Measurements from ENCODE around the gene ZNF268. TPM values are rescaled to one million over a fixed set of nuclear protein-coding genes. Genes with fewer than 3 reads are reported as not detected.

ZNF268 gene
- total RNA-seq, 1 donor from 2014 or later: 54.2 TPM

- no peaks in the 10 kb centered on the region for H4K20me1 ChIP-seq (ENCODE audit: low read depth)
- no peaks in the 10 kb centered on the region for H3K36me3 ChIP-seq
- no peak overlapping the region for H3K4me3 ChIP-seq
- H3K4me1 ChIP-seq: no peaks in the 10 kb centered on the region
- H3F3A ChIP-seq (ENCODE audit: low read depth): no peaks in the 10 kb centered on the region
- peaks cover 7% of the 10 kb centered on the region for H3K9me3 ChIP-seq (ENCODE audit: low read depth)
- no peak overlapping the region for H3K9ac ChIP-seq
- H3K4me3 Mint-ChIP-seq: no peak overlapping the region
- peaks cover 5% of the 10 kb centered on the region for H3K36me3 Mint-ChIP-seq
- H3K4me2 ChIP-seq: no peak overlapping the region
- peaks cover 77% of the 10 kb centered on the region for H3K9me3 Mint-ChIP-seq
- DNase-seq (ENCODE audit: low spot score): no peak
- H3K27me3 ChIP-seq: no peaks in the 10 kb centered on the region
- H3K27ac Mint-ChIP-seq: no peak overlapping the region
- H3K27ac ChIP-seq: no peak overlapping the region
- peaks cover 8% of the 10 kb centered on the region for H3K27me3 Mint-ChIP-seq (ENCODE audit: insufficient read depth, low read depth)
- no peaks in the 10 kb centered on the region for H3K4me1 Mint-ChIP-seq
- no peak overlapping the region for H2AFZ ChIP-seq (replicated peaks)
- TF ChIP-seq CTCF (IDR thresholded peaks at IDR 0.05) (no peak), EZH2phosphoT487 (IDR thresholded peaks at IDR 0.05) (no peak), EZH2 (IDR thresholded peaks at IDR 0.05) (no peak)
- no peaks in the 10 kb centered on the region for H3K79me2 ChIP-seq (ENCODE audit: low read depth)
These were observed 35.9 kb downstream of the ZNF268 start for GRCh38 chr12:133217219-133217618.

DNA sequence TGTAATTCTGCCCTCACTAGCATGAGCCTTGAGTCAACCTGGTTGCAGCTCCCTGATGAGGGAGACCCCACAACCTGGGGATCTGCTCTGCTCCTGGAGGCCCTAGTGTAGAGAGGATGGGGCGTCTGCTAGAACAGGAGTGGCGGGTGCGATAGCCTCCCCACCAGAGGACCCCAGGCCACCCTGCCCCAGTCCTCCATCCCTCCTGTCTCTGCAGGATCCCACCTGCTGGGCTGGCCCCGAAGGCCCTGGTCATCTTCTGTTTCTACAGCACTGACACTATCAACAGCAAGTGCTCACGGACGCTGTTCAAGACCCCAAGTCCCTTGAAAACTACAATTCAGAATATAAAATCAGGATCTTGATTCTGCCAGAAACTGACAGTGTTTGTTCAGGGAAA lies 39.2 kb downstream of the ZNF268 start:
- Histone ChIP-seq H4K20me1 (ENCODE audit: low read depth) (no peaks in the 10 kb centered on the region), H3K36me3 (no peaks in the 10 kb centered on the region), H3K79me2 (ENCODE audit: low read depth) (no peaks in the 10 kb centered on the region), H3K9ac (no peak overlapping the region), H3F3A (ENCODE audit: low read depth) (no peaks in the 10 kb centered on the region), H3K4me3 (no peak overlapping the region), H3K9me3 (ENCODE audit: low read depth) (no peaks in the 10 kb centered on the region), H3K4me1 (no peaks in the 10 kb centered on the region), H2AFZ (replicated peaks) (no peak overlapping the region), H3K27ac (no peak overlapping the region), H3K4me2 (no peak overlapping the region), H3K27me3 (no peaks in the 10 kb centered on the region)
- no peak overlapping the region for H3K4me3 Mint-ChIP-seq
- H3K4me1 Mint-ChIP-seq: no peaks in the 10 kb centered on the region
- H3K9me3 Mint-ChIP-seq: peaks cover 73% of the 10 kb centered on the region
- TF ChIP-seq EZH2 (IDR thresholded peaks at IDR 0.05) (no peak), CTCF (IDR thresholded peaks at IDR 0.05) (no peak), EZH2phosphoT487 (IDR thresholded peaks at IDR 0.05) (no peak)
- peaks cover 7% of the 10 kb centered on the region for H3K36me3 Mint-ChIP-seq
- H3K27ac Mint-ChIP-seq: no peak overlapping the region
- H3K27me3 Mint-ChIP-seq (ENCODE audit: insufficient read depth, low read depth): peaks cover 9% of the 10 kb centered on the region
- no peak for DNase-seq (ENCODE audit: low spot score)

- H3K27me3 ChIP-seq: no peaks in the 10 kb centered on the region
- no peaks in the 10 kb centered on the region for H3K9me3 ChIP-seq (ENCODE audit: low read depth)
- no peak overlapping the region for H3K27ac Mint-ChIP-seq
- no peak overlapping the region for H3K4me3 ChIP-seq
- peaks cover 7% of the 10 kb centered on the region for H3K36me3 Mint-ChIP-seq
- peaks cover 71% of the 10 kb centered on the region for H3K9me3 Mint-ChIP-seq
- DNase-seq (ENCODE audit: low spot score): no peak
- TF ChIP-seq EZH2 (IDR thresholded peaks at IDR 0.05) (no peak), EZH2phosphoT487 (IDR thresholded peaks at IDR 0.05) (no peak), CTCF (IDR thresholded peaks at IDR 0.05) (no peak)
- H3K4me1 ChIP-seq: no peaks in the 10 kb centered on the region
- no peak overlapping the region for H2AFZ ChIP-seq (replicated peaks)
- no peaks in the 10 kb centered on the region for H3F3A ChIP-seq (ENCODE audit: low read depth)
- H3K9ac ChIP-seq: no peak overlapping the region
- no peak overlapping the region for H3K27ac ChIP-seq
- H3K4me3 Mint-ChIP-seq: no peak overlapping the region
- H3K79me2 ChIP-seq (ENCODE audit: low read depth): no peaks in the 10 kb centered on the region
- no peak overlapping the region for H3K4me2 ChIP-seq
- H3K27me3 Mint-ChIP-seq (ENCODE audit: insufficient read depth, low read depth): peaks cover 12% of the 10 kb centered on the region
- H4K20me1 ChIP-seq (ENCODE audit: low read depth): no peaks in the 10 kb centered on the region
- H3K36me3 ChIP-seq: no peaks in the 10 kb centered on the region
- no peaks in the 10 kb centered on the region for H3K4me1 Mint-ChIP-seq
These were observed 39.9 kb downstream of the ZNF268 start for GRCh38 chr12:133221241-133221640.

All from neural progenitor cell (in vitro differentiated cells).